ENCODE data around the gene FBXO40. TPM values are rescaled to one million over a fixed set of nuclear protein-coding genes. Genes with fewer than 3 reads are reported as not detected.
A peak's percentile ranks its signal among the peaks of the same experiment; 100 is the strongest.

Gene FBXO40
- polyA plus RNA-seq, 2 of the 4 experiments (the other 2 are of a cell fraction) = not detected

GRCh38 chr3:121659586-121659985 is 66.4 kb downstream of the FBXO40 start:
- Histone ChIP-seq H3K27ac (no peak overlapping the region), H3K4me3 (no peak overlapping the region), H3K9me3 (no peaks in the 10 kb centered on the region), H3K4me1 (no peaks in the 10 kb centered on the region), H3K4me2 (no peak overlapping the region)
- no peak for TF ChIP-seq CEBPB (IDR thresholded peaks at IDR 0.05)
- TF ChIP-seq POLR2A (IDR thresholded peaks at IDR 0.05; ENCODE audit: low read length) = no peak
- no peak for TF ChIP-seq EP300 (IDR thresholded peaks at IDR 0.05)
- TF ChIP-seq REST (IDR thresholded peaks at IDR 0.05) = no peak
- no peak for TF ChIP-seq GATA3 (IDR thresholded peaks at IDR 0.05; ENCODE audit: borderline replicate concordance)
- TF ChIP-seq SMC3 (IDR thresholded peaks at IDR 0.05) = no peak
- no peak for TF ChIP-seq RNF2 (IDR thresholded peaks at IDR 0.05; ENCODE audit: borderline replicate concordance, low read depth)
- no peak for TF ChIP-seq MAX (IDR thresholded peaks at IDR 0.05)
- no peak for TF ChIP-seq MAFK (IDR thresholded peaks at IDR 0.05; ENCODE audit: partially characterized antibody)
- no peak for TF ChIP-seq NR3C1 (IDR thresholded peaks at IDR 0.05)
- TF ChIP-seq ZNF302 (CRISPR knock-in tag; IDR thresholded peaks at IDR 0.05) = no peak
- TF ChIP-seq HOXA7 (CRISPR knock-in tag; IDR thresholded peaks at IDR 0.05) = no peak
- no peak for TF ChIP-seq EHMT2 (IDR thresholded peaks at IDR 0.05; ENCODE audit: low read depth)
- TF ChIP-seq JUN (IDR thresholded peaks at IDR 0.05) = no peak
- no peak for TF ChIP-seq USF2 (IDR thresholded peaks at IDR 0.05)
- no peak for TF ChIP-seq ZC3H11A (IDR thresholded peaks at IDR 0.05)
- TF ChIP-seq HEYL (CRISPR knock-in tag; IDR thresholded peaks at IDR 0.05) = no peak
- FAIRE-seq (no peak), ATAC-seq (no peak), DNase-seq (ENCODE audit: low read depth in 1 of 2, low spot score in 1 of 2) (no peak)
- ChIA-PET CTCF (no interaction called here), POLR2A (no interaction called here)
- 89% methylated on average over 3 of the region's 3 CpGs for WGBS (ENCODE audit: missing lambda C conversion rate)

- ChIA-PET POLR2A (no interaction called here), CTCF (interaction anchor here (0.6 to 1.0 kb wide), 2 partner anchors 21 to 1557 kb away, joined by 3 read pairs; no protein-coding TSS in a partner anchor)
- peak; percentile 45; a peak in 4 of 6 replicates for ATAC-seq
- no peak within 1 kb of the TSS for H3K4me3 ChIP-seq
- H3K27ac ChIP-seq = no peak within 1 kb of the TSS
- no peak for TF ChIP-seq HES2 (IDR thresholded peaks at IDR 0.05)
- no peaks in the 10 kb centered on the region for H3K4me1 ChIP-seq
- no peak for DNase-seq (ENCODE audit: low read depth in 1 of 2, low spot score in 1 of 2)
- no peaks in the 10 kb centered on the region for H3K9me3 ChIP-seq
- H3K4me2 ChIP-seq = no peak within 1 kb of the TSS
- FAIRE-seq = no peak
- WGBS (ENCODE audit: missing lambda C conversion rate) = 94% methylated on average over 9 of the region's 9 CpGs
Observed at GRCh38 chr3:121660356-121661171, 67.4 kb downstream of the FBXO40 start, which contains the start of gene HCLS1. Gene HCLS1, minus strand, starts transcription at chr3:121660903. Its CDS starts 2,556 bp downstream, at chr3:121658347.

- Histone ChIP-seq H3K9me3 (no peaks in the 10 kb centered on the region), H3K4me1 (no peaks in the 10 kb centered on the region), H3K4me3 (no peak overlapping the region), H3K4me2 (no peak overlapping the region), H3K27ac (no peak overlapping the region)
- 91% methylated on average over 6 of the region's 6 CpGs for WGBS (ENCODE audit: missing lambda C conversion rate)
- CTCF ChIA-PET = interaction anchor here (0.6 to 1.0 kb wide), 2 partner anchors 21 to 1558 kb away, joined by 3 read pairs; no protein-coding TSS in a partner anchor
- ATAC-seq (no peak), DNase-seq (ENCODE audit: low read depth in 1 of 2, low spot score in 1 of 2) (no peak), FAIRE-seq (no peak)
- POLR2A ChIA-PET = no interaction called here
- TF ChIP-seq ZFP36 (IDR thresholded peaks at IDR 0.05; ENCODE audit: borderline replicate concordance, partially characterized antibody) (no peak), FOXS1 (CRISPR knock-in tag; IDR thresholded peaks at IDR 0.05) (no peak), HMGXB4 (CRISPR knock-in tag; IDR thresholded peaks at IDR 0.05; ENCODE audit: borderline replicate concordance) (no peak), PBX3 (IDR thresholded peaks at IDR 0.05) (no peak), HES2 (IDR thresholded peaks at IDR 0.05) (no peak), RFX5 (IDR thresholded peaks at IDR 0.05) (no peak), RAD21 (conservative IDR thresholded peaks at IDR 0.05 in 1 of 2, IDR thresholded peaks at IDR 0.05 in 1 of 2) (no peak), ATOH8 (CRISPR knock-in tag; IDR thresholded peaks at IDR 0.05; ENCODE audit: low read depth) (no peak)
Observed at GRCh38 chr3:121661376-121661775, 68.2 kb downstream of the FBXO40 start.

Measured in A549 (cell line).